ENCODE measurements around the gene SIVA1.

The SIVA1 gene

GRCh38 chr14:104771374-104771773 lies 18.4 kb downstream of the SIVA1 start:
- no peak for DNase-seq (ENCODE audit: low read depth in 2 of 2)

- DNase-seq (ENCODE audit: low read depth in 2 of 2): no peak
Observed at GRCh38 chr14:104771918-104772706, 19.2 kb downstream of the SIVA1 start.

GRCh38 chr14:104772707-104773504 lies 20.0 kb downstream of the SIVA1 start:
- DNase-seq (ENCODE audit: low read depth in 2 of 2): no peak

- no peak for DNase-seq (ENCODE audit: low read depth in 2 of 2)
Observed at GRCh38 chr14:104773505-104774452, 20.8 kb downstream of the SIVA1 start.

GRCh38 chr14:104774453-104775072 lies 21.6 kb downstream of the SIVA1 start:
- DNase-seq (ENCODE audit: low read depth in 2 of 2): no peak

GRCh38 chr14:104775073-104775489 lies 22.1 kb downstream of the SIVA1 start:
- DNase-seq (ENCODE audit: low read depth in 2 of 2): no peak

- no peak for DNase-seq (ENCODE audit: low read depth in 2 of 2)
Observed at GRCh38 chr14:104776481-104776880, 23.5 kb downstream of the SIVA1 start.

- no peak for DNase-seq (ENCODE audit: low read depth in 2 of 2)
Observed at GRCh38 chr14:104776961-104777807, 24.2 kb downstream of the SIVA1 start.

GRCh38 chr14:104777808-104778249 lies 24.9 kb downstream of the SIVA1 start:
- DNase-seq (ENCODE audit: low read depth in 2 of 2): no peak

- DNase-seq (ENCODE audit: low read depth in 2 of 2): no peak
Observed at GRCh38 chr14:104778694-104779331, 25.9 kb downstream of the SIVA1 start.

- DNase-seq (ENCODE audit: low read depth in 2 of 2): no peak
Observed at GRCh38 chr14:104779776-104780512, 27.0 kb downstream of the SIVA1 start.

- no peak for DNase-seq (ENCODE audit: low read depth in 2 of 2)
Observed at GRCh38 chr14:104780513-104781030, 27.6 kb downstream of the SIVA1 start.

GRCh38 chr14:104781271-104782077 lies 28.5 kb downstream of the SIVA1 start:
- DNase-seq (ENCODE audit: low read depth in 2 of 2): no peak

- DNase-seq (ENCODE audit: low read depth in 2 of 2): no peak
Observed at GRCh38 chr14:104782086-104782807, 29.3 kb downstream of the SIVA1 start.

- DNase-seq (ENCODE audit: low read depth in 2 of 2): no peak
Observed at GRCh38 chr14:104782808-104783139, 29.8 kb downstream of the SIVA1 start.

- DNase-seq (ENCODE audit: low read depth in 2 of 2): no peak
Observed at GRCh38 chr14:104783484-104784217, 30.7 kb downstream of the SIVA1 start.

GRCh38 chr14:104784218-104784568 lies 31.2 kb downstream of the SIVA1 start:
- DNase-seq (ENCODE audit: low read depth in 2 of 2): no peak
